ENCODE data around the gene EPB41L2. TPM values are rescaled to one million over a fixed set of nuclear protein-coding genes. Genes with fewer than 3 reads are reported as not detected.

EPB41L2 gene
- total RNA-seq, 3 donors from 2014 or later (not counting 1 experiment from before 2014, with no cell fraction given), result 6.8 to 11.4 (median 11.0) TPM

- H3K9me3 ChIP-seq (ENCODE audit: control insufficient read depth, insufficient read depth, low read length), result no peaks in the 10 kb centered on the region
- intact Hi-C loops (cut with micrococcal nuclease), result no loop called here
- no peak overlapping the region for H3K4me3 Mint-ChIP-seq
- ATAC-seq (no peak), DNase-seq (no peak)
- no peaks in the 10 kb centered on the region for H3K36me3 Mint-ChIP-seq
- H3K4me3 ChIP-seq (ENCODE audit: low read length), result no peak overlapping the region
- no peaks in the 10 kb centered on the region for H3K27me3 ChIP-seq (ENCODE audit: control insufficient read depth, insufficient read depth, low read length)
- H3K9me3 Mint-ChIP-seq, result no peaks in the 10 kb centered on the region
- no peaks in the 10 kb centered on the region for H3K4me1 Mint-ChIP-seq
- H3K36me3 ChIP-seq (ENCODE audit: control insufficient read depth, insufficient read depth, low read length), result no peaks in the 10 kb centered on the region
- H3K4me1 ChIP-seq (ENCODE audit: control insufficient read depth, insufficient read depth, low read length), result no peaks in the 10 kb centered on the region
- TF ChIP-seq CTCF (IDR thresholded peaks at IDR 0.05), result no peak
- WGBS (ENCODE audit: insufficient coverage), result 76% methylated on average over 2 of the region's 2 CpGs
- no peak overlapping the region for H3K27ac ChIP-seq (ENCODE audit: low read length)
- H3K27me3 Mint-ChIP-seq (ENCODE audit: low read depth in 2 of 2), result peaks cover 0 to 3% of the 10 kb centered on the region in 2 donors
- H3K27ac Mint-ChIP-seq, result no peak overlapping the region
Measured at GRCh38 chr6:130858498-130859160, 204.4 kb downstream of the EPB41L2 start.

GRCh38 chr6:130858054-130858453 lies 205.0 kb downstream of the EPB41L2 start:
- Histone ChIP-seq H3K4me3 (ENCODE audit: low read length) (no peak overlapping the region), H3K27ac (ENCODE audit: low read length) (no peak overlapping the region), H3K27me3 (ENCODE audit: control insufficient read depth, insufficient read depth, low read length) (no peaks in the 10 kb centered on the region), H3K9me3 (ENCODE audit: control insufficient read depth, insufficient read depth, low read length) (no peaks in the 10 kb centered on the region), H3K36me3 (ENCODE audit: control insufficient read depth, insufficient read depth, low read length) (no peaks in the 10 kb centered on the region), H3K4me1 (ENCODE audit: control insufficient read depth, insufficient read depth, low read length) (no peaks in the 10 kb centered on the region)
- Mint-ChIP-seq H3K4me3 (no peak overlapping the region), H3K9me3 (no peaks in the 10 kb centered on the region), H3K36me3 (no peaks in the 10 kb centered on the region), H3K27ac (no peak overlapping the region), H3K27me3 (ENCODE audit: low read depth in 2 of 2) (peaks cover 0 to 3% of the 10 kb centered on the region in 2 donors), H3K4me1 (no peaks in the 10 kb centered on the region)
- 96% methylated on average over 4 of the region's 4 CpGs for WGBS (ENCODE audit: insufficient coverage)
- DNase-seq (no peak), ATAC-seq (no peak)
- TF ChIP-seq CTCF (IDR thresholded peaks at IDR 0.05), result no peak
- intact Hi-C loops (cut with micrococcal nuclease), result no loop called here

- Mint-ChIP-seq H3K4me3 (no peak overlapping the region), H3K9me3 (no peaks in the 10 kb centered on the region), H3K36me3 (no peaks in the 10 kb centered on the region), H3K27ac (no peak overlapping the region), H3K27me3 (ENCODE audit: low read depth in 2 of 2) (no peaks in the 10 kb centered on the region), H3K4me1 (peaks cover 5 to 6% of the 10 kb centered on the region in 2 donors)
- no peak for DNase-seq
- Histone ChIP-seq H3K9me3 (ENCODE audit: control insufficient read depth, insufficient read depth, low read length) (no peaks in the 10 kb centered on the region), H3K4me3 (ENCODE audit: low read length) (no peak overlapping the region), H3K36me3 (ENCODE audit: control insufficient read depth, insufficient read depth, low read length) (no peaks in the 10 kb centered on the region), H3K27ac (ENCODE audit: low read length) (no peak overlapping the region), H3K27me3 (ENCODE audit: control insufficient read depth, insufficient read depth, low read length) (no peaks in the 10 kb centered on the region), H3K4me1 (ENCODE audit: control insufficient read depth, insufficient read depth, low read length) (peaks cover 3% of the 10 kb centered on the region)
- intact Hi-C loops (cut with micrococcal nuclease), result no loop called here
- no peak for TF ChIP-seq CTCF (IDR thresholded peaks at IDR 0.05)
- WGBS (ENCODE audit: insufficient coverage), result 87% methylated on average over 4 of the region's 5 CpGs
- no peak for ATAC-seq
Measured at GRCh38 chr6:130853555-130854183, 209.4 kb downstream of the EPB41L2 start.

Data from natural killer cell (primary cell).